Amniotic stem cell (primary cell): ENCODE measurements around the gene DEDD.

Source experiments
- DNase-seq: peaks from one replicate; lab custom pipeline; 2025; lab: John Stamatoyannopoulos, UW

DEDD gene, protein sequence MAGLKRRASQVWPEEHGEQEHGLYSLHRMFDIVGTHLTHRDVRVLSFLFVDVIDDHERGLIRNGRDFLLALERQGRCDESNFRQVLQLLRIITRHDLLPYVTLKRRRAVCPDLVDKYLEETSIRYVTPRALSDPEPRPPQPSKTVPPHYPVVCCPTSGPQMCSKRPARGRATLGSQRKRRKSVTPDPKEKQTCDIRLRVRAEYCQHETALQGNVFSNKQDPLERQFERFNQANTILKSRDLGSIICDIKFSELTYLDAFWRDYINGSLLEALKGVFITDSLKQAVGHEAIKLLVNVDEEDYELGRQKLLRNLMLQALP

DNA sequence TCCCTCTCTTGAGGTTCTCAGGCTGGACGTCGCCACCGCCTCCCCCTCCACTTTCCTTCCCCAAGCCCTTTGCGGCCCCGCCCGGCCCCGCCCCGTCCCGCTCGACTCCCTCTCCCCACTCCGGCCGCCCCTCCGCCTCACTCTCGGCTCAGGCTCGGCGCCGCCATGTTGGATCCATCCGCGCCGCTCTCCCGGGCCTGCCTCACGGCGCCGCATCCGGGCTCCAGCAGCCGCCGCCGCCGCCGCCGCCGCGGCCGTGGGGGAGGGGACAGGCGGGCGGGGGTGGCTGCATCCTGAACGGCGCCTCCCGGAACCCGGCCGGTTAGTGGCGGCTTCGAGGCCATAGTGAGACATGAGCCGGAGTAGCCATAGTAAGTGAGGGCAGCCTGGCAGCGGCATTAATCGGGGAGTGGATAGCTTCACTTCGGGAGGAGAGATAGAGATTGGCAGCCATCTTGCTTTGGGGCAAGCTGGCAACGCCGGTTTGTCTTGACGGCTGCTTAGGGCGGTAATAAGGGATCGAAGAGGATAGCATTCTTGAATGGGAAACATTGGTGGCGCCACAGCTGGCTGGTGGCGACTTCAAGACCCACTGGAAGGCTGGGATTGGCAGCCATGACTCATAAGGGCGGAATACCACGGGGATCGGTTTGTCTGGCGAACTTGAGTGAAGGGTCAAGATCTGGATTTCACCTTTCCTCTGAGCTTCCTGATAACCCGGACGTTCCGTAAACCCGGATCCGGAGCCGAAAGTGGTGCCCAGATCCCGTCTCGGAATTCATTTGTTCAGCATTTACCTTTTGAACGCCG, at the start of gene DEDD:
Gene DEDD, minus strand, starts transcription at position 258 of the 810 bp plus-strand sequence. CDS start 8,205 bp downstream, outside the sequence.
- DNase-seq = peak; percentile 85

GRCh38 chr1:161182214-161182613, 49.7 kb upstream of the DEDD start:
- DNase-seq = no peak

DNA sequence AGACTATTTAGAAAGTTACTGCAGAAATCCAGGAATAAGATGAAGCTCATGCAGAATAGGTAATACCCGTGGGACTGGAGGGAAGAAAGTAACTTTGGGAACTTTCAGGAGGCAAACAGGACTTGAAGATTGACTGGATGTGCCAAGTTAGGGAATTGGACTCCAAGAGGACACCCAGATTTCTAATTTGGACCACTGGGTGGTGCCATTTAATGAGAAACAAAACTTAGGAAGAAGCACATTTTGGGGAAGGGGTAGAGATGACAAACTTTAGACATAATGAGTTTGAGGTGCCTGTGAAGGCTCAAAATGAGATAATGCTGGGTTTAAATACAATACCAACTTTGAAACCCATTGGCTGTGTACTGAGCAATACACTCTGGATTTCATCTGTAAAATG, 48.2 kb upstream of the DEDD start:
- DNase-seq = no peak

DNA sequence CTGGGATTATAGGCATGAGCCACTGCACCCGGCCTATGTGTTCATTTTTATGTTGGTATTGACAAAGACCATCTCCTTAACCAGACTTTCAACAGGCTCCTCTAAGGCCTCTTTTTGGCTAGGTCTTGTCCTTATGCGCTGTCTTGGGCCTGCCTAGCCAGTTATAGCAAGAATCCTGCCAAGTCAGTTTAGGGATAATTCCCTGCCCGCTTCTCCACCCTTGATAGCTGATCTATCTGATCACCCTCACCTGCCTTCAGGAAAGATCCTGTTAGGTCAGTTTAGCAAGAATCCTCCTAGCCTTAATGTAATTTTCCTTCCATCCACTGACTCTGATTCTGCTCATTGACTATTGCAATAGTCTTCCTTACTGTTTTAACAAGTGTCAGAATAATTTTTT, 47.2 kb upstream of the DEDD start:
- DNase-seq = no peak

DNA sequence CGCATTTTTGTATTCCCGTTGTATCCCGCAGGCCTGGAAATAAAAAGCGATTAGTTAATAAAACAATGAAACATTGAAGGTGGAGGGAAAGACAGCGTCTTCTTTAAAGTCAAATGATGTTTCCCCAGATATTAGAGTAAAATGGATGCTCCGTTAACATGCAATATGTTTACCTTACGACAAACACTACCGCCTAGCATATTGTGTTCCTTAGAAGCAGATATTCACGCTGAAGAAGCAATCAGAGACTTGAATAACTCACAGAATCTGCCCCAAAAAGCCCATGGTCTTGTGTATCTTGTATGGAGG, 45.4 kb upstream of the DEDD start:
- no peak for DNase-seq

- DNase-seq = peak; percentile 27
Measured at GRCh38 chr1:161177112-161177935, 44.9 kb upstream of the DEDD start, which contains the start of gene B4GALT3. Gene B4GALT3 (minus strand): TSS chr1:161177507. CDS start chr1:161176060, 1,447 bp downstream.

GRCh38 chr1:161176468-161177111, 44.1 kb upstream of the DEDD start:
- no peak for DNase-seq

- DNase-seq = no peak
Measured at GRCh38 chr1:161175771-161176453, 43.4 kb upstream of the DEDD start.

DNA sequence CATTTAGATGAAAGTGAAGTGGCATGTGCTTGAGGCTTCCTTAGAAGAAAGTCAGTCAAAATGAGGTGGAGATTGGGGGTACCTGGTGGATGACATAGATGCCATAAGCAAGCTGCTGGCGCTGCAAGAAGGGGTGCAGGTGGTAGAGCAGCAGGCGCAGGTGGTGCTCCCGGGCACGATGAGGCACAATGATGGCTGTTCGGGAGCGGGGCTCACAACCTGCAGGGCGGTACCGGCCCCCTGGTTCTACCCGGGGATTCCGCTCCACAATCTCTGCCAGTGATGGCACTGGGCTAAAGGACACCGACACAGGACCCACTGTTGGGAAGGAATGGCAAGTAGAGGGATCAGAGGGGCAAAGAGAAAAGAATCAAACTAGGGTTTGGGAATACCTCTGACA, 42.4 kb upstream of the DEDD start:
- no peak for DNase-seq

DNA sequence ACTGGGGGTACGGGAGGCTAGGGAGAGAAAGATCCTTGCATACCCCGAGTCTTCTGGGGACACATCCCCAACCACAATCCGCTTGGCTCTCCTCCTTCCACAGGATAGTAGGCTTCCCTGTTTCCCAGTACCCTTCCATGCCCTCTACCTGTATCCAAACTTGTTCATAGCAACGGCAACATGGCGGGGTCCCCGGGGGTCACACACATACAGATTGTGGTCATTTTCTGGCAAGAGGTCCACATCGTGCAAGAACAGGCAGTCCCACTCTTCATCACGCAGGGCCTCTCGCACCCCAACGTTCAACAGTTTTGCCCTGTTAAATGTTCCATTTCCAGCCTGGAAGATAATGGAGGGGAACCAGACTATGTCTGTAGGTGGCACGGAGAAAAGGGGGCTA, 41.2 kb upstream of the DEDD start:
- DNase-seq = no peak

- DNase-seq = no peak
Measured at GRCh38 chr1:161172776-161173376, 40.4 kb upstream of the DEDD start.

DNA sequence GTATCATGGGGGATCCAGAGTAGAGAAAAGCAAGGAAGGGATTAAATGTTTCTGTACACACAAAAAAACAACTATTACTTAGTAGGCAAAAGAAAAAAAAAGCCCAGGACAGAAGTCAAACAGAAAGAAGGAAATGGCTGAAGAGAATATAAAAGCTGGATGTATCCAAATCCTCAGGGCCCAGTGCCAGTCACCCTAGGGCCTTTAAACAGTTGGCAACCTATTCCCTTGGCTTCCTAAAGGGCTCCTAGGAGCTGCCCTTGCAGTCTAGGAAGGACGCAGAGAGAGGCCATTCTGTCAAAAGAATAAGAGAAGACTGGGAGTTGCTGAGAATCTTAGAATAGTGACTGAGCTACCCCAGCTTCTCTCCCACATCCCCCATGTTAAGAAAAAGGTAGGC, 39.9 kb upstream of the DEDD start:
- no peak for DNase-seq

DNA sequence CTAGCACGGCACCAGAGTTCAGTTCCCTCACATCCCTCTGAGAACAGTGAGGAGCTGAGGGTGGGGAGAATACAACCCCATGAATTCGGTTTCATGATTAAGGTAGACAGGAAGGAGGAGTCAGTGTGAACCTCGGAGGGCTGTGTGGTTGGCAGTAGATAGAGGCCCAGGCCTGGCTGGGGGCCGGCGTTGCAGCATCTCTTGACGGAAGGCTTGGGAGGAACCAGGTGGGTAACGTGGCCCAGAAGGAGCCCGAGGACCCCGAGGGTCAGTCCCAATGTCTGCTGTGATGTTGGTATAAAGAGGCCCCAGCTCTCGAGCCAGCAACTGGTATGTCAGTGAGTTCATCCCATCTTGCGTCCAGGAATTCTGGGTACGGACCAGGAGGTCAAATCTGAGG, 39.2 kb upstream of the DEDD start:
- no peak for DNase-seq

GRCh38 chr1:161171191-161171590, 38.7 kb upstream of the DEDD start:
- DNase-seq = no peak

GRCh38 chr1:161168906-161169305, 36.4 kb upstream of the DEDD start:
- no peak for DNase-seq

DNA sequence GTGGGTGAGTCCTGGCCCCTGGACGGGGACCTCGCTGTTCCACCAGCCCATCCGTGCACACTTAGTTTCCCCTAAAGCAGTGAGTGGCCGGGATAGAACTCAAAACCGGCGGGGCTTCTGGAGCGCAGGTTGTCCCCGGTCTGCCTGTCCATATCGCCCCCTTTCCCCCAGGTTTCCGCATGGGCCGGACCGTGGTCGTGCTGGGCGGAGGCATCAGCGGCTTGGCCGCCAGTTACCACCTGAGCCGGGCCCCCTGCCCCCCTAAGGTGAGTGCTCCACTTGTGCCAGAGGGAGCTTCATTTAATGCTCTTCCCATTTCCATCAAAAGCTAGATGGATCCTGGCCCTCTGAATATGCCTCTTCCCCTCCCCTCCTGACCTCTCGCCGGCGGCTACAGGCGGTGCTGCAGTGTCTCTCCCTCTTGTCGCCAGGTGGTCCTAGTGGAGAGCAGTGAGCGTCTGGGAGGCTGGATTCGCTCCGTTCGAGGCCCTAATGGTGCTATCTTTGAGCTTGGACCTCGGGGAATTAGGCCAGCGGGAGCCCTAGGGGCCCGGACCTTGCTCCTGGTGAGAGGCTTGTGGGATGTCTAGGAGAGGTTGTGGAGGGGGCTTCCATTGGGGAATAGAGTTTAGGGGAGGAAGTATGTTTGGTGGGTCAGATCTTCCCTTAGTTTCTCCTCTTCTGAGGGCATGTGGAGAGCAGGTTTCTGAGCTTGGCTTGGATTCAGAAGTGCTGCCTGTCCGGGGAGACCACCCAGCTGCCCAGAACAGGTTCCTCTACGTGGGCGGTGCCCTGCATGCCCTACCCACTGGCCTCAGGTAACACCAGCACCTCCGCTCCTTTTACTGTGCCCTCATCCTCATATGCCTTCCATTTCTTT, 34.4 kb upstream of the DEDD start:
- no peak for DNase-seq

- DNase-seq = peak; percentile 96
Measured at GRCh38 chr1:161165742-161166668, 33.5 kb upstream of the DEDD start, which contains the start of gene PPOX. Gene PPOX (plus strand): TSS chr1:161166426. CDS start chr1:161166848, 422 bp downstream.

- no peak for DNase-seq
Measured at GRCh38 chr1:161164901-161165610, 32.6 kb upstream of the DEDD start.
